ENCODE data around the gene TECR. TPM values are rescaled to one million over a fixed set of nuclear protein-coding genes. Genes with fewer than 3 reads are reported as not detected.

The TECR gene
- total RNA-seq, 1 experiment from 2014 or later: 232 TPM

- ChIA-PET CTCF (no interaction called here), RAD21 (ENCODE audit: low non-redundant PET in 1 of 2, low total read pairs in 2 of 2, uncharacterized antibody in 2 of 2, unreplicated experiment in 2 of 2) (no interaction called here), POLR2A (no interaction called here)
- H3K27me3 ChIP-seq (ENCODE audit: insufficient read depth, low read length): no peaks in the 10 kb centered on the region
- H4K20me1 ChIP-seq (ENCODE audit: insufficient read depth): no peaks in the 10 kb centered on the region; the same call in 1 of the 2 replicates
- no peak overlapping the region for H3K4me3 ChIP-seq (replicated peaks in 1 of 2; ENCODE audit: low read depth in 1 of 2, low read length in 2 of 2)
- H3K9me3 ChIP-seq (ENCODE audit: control insufficient read depth in 1 of 2, insufficient read depth in 1 of 2, low read depth in 1 of 2, low read length in 2 of 2): no peaks in the 10 kb centered on the region
- BruUV-seq (replicated peaks): no TSS peak
- H3K79me2 ChIP-seq (ENCODE audit: insufficient read depth, low read length): peaks cover 92% of the 10 kb centered on the region
- H3K4me1 ChIP-seq (ENCODE audit: control insufficient read depth in 1 of 2, insufficient read depth in 2 of 2, low read length in 2 of 2): peaks cover 16 to 34% of the 10 kb centered on the region in 2 experiments
- DNase-seq (ENCODE audit: low read depth, low spot score) (no peak), ATAC-seq (no peak)
- no peaks in the 10 kb centered on the region for H3K9me2 ChIP-seq (ENCODE audit: insufficient read depth)
- TF ChIP-seq ZBTB33 (IDR thresholded peaks at IDR 0.05; ENCODE audit: extremely low read depth, insufficient replicate concordance, low read length) (no peak), POLR2A (IDR thresholded peaks at IDR 0.05; ENCODE audit: borderline replicate concordance, extremely low read depth, insufficient read depth, insufficient read length) (no peak), ELF1 (IDR thresholded peaks at IDR 0.05; ENCODE audit: borderline replicate concordance, low read depth) (no peak)
- H3K9ac ChIP-seq (ENCODE audit: low read length): no peak overlapping the region
- no peak overlapping the region for H3K27ac ChIP-seq (ENCODE audit: low read depth, low read length)
- H3K4me2 ChIP-seq (ENCODE audit: low read length): no peak overlapping the region
- no peak overlapping the region for H2AFZ ChIP-seq (ENCODE audit: low read depth, low read length, poor library complexity, severe bottlenecking)
- no peaks in the 10 kb centered on the region; a peak in 1 of 4 replicates for H3K36me3 ChIP-seq (ENCODE audit: control insufficient read depth in 1 of 2, insufficient read depth in 2 of 2, low read length in 2 of 2)
- intact Hi-C loops (cut with micrococcal nuclease): no loop called here
These were observed 16.3 kb downstream of the TECR start for GRCh38 chr19:14545716-14546082.

- RAD21 ChIA-PET (ENCODE audit: low non-redundant PET in 1 of 2, low total read pairs in 2 of 2, uncharacterized antibody in 2 of 2, unreplicated experiment in 2 of 2): no interaction called here
- BruUV-seq (replicated peaks): no TSS peak
- intact Hi-C loops (cut with micrococcal nuclease): no loop called here
- ATAC-seq: peak; percentile 59
- no peaks in the 10 kb centered on the region; a peak in 1 of 4 replicates for H3K36me3 ChIP-seq (ENCODE audit: control insufficient read depth in 1 of 2, insufficient read depth in 2 of 2, low read length in 2 of 2)
- peaks cover 93% of the 10 kb centered on the region for H3K79me2 ChIP-seq (ENCODE audit: insufficient read depth, low read length)
- H3K4me2 ChIP-seq (ENCODE audit: low read length): peak overlapping the region; percentile 77
- H3K27ac ChIP-seq (ENCODE audit: low read depth, low read length): peak overlapping the region; percentile 78
- H3K9me2 ChIP-seq (ENCODE audit: insufficient read depth): no peaks in the 10 kb centered on the region
- H3K9ac ChIP-seq (ENCODE audit: low read length): peak overlapping the region; percentile 48
- no peaks in the 10 kb centered on the region for H3K27me3 ChIP-seq (ENCODE audit: insufficient read depth, low read length)
- no peak for DNase-seq (ENCODE audit: low read depth, low spot score)
- H2AFZ ChIP-seq (ENCODE audit: low read depth, low read length, poor library complexity, severe bottlenecking): no peak overlapping the region
- POLR2A ChIA-PET: interaction anchor here (0.6 to 3.0 kb wide), 8 partner anchors 14 to 45 kb away, joined by 3 to 22 read pairs (median 4); partner anchors contain the start of genes DNAJB1 and NDUFB7
- H3K4me1 ChIP-seq (ENCODE audit: control insufficient read depth in 1 of 2, insufficient read depth in 2 of 2, low read length in 2 of 2): peaks cover 43 to 59% of the 10 kb centered on the region in 2 experiments
- no peak for TF ChIP-seq ZBTB33 (IDR thresholded peaks at IDR 0.05; ENCODE audit: extremely low read depth, insufficient replicate concordance, low read length)
- TF ChIP-seq POLR2A (IDR thresholded peaks at IDR 0.05; ENCODE audit: borderline replicate concordance, extremely low read depth, insufficient read depth, insufficient read length): no peak
- 0 out of 2 replicates have a peak, but pooled peaks have one; percentile 14 for TF ChIP-seq RAD21 (IDR thresholded peaks at IDR 0.05; ENCODE audit: low read depth)
- TF ChIP-seq EGR1 (IDR thresholded peaks at IDR 0.05; ENCODE audit: low read depth): peak; percentile 83
- TF ChIP-seq SP1 (IDR thresholded peaks at IDR 0.05; ENCODE audit: low read depth): peak; percentile 35; the same call in 1 of the 2 replicates
- TF ChIP-seq, protein P1, sequence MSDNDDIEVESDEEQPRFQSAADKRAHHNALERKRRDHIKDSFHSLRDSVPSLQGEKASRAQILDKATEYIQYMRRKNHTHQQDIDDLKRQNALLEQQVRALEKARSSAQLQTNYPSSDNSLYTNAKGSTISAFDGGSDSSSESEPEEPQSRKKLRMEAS (IDR thresholded peaks at IDR 0.05): peak; percentile 75; the same call in 1 of the 2 replicates
- peak; percentile 45 for TF ChIP-seq POLR2AphosphoS5 (IDR thresholded peaks at IDR 0.05; ENCODE audit: low read depth, low read length)
- no peaks in the 10 kb centered on the region for H3K9me3 ChIP-seq (ENCODE audit: control insufficient read depth in 1 of 2, insufficient read depth in 1 of 2, low read depth in 1 of 2, low read length in 2 of 2)
- CTCF ChIA-PET: interaction anchor here (0.6 to 1.4 kb wide), 5 partner anchors 15 to 136 kb away, joined by 3 to 5 read pairs (median 4); partner anchors contain the start of gene DNAJB1
- H3K4me3 ChIP-seq (replicated peaks in 1 of 2; ENCODE audit: low read depth in 1 of 2, low read length in 2 of 2): peak overlapping the region in 1 of 2 experiments; percentile 30; a peak in 1 of 4 replicates
- H4K20me1 ChIP-seq (ENCODE audit: insufficient read depth): peaks cover 3% of the 10 kb centered on the region; the same call in 1 of the 2 replicates
These were observed 20.9 kb downstream of the TECR start for GRCh38 chr19:14550201-14550754.
